ENCODE results near the gene HEYL. TPM values are rescaled to one million over a fixed set of nuclear protein-coding genes. Genes with fewer than 3 reads are reported as not detected.

HEYL gene
- total and polyA plus RNA-seq, 9 donors: 1.8 to 27.2 (median 11.3) TPM

DNA sequence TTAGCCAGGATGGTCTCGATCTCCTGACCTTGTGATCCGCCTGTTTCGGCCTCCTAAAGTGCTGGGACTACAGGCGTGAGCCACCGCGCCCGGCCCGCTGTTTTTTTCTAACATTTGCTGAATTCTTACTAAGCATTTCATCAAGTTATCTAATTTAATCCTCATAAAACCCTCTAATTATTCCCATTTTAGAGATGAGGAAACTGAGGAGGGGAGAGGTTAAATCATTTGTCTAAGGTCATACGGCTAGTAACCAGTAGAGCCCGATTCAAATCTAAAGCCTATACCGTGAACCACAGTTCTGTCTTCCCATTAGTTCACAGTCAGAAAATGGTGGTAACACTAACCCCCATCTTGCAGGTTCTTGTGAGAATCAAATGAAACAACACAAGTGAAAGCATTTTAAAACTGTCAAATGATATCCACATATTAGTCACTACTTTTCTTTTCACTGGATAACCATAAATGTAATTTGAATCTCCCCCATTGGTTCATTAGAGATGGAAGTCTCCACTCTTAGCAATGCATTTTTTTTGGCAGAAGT, 10.6 kb downstream of the HEYL start:
- 96 to 97% (median 96%) methylated on average over 11 of the region's 11 CpGs for WGBS, 3 donors

DNA sequence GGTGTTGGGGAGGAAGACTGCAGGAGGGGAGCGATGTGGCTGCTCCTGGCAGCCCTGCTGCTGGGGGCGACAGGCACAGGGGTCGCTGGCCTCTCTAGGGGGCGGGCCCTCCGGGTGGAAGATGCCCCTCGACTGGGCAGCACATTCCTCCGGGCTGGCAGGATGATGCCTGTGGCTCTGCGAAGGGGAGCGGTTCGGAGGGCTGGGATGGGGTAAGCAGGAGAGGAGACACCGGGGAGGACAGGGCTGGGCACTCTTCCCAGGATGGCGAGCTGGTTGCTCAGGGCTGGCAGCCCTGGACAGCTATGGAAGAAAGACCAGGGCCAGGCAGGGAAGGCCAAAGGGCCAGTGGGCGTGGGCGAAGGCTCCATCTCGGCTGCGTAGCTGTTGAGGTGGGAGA, 12.8 kb downstream of the HEYL start:
- DNase-seq: no peak
- no peak overlapping the region for H3K4me3 ChIP-seq
- H3K36me3 ChIP-seq: no peaks in the 10 kb centered on the region
- no peaks in the 10 kb centered on the region for H3K27me3 ChIP-seq
- WGBS, 3 donors: 73 to 88% (median 85%) methylated on average over 16 of the region's 16 CpGs
- peaks cover 8% of the 10 kb centered on the region for H3K4me1 ChIP-seq (ENCODE audit: insufficient read depth)
- H3K27ac ChIP-seq: no peak overlapping the region
- intact Hi-C loops (cut with DNase I): no loop called here
- H3K9me3 ChIP-seq: no peaks in the 10 kb centered on the region
- TF ChIP-seq POLR2A (IDR thresholded peaks at IDR 0.05): no peak
- TF ChIP-seq, protein P1, sequence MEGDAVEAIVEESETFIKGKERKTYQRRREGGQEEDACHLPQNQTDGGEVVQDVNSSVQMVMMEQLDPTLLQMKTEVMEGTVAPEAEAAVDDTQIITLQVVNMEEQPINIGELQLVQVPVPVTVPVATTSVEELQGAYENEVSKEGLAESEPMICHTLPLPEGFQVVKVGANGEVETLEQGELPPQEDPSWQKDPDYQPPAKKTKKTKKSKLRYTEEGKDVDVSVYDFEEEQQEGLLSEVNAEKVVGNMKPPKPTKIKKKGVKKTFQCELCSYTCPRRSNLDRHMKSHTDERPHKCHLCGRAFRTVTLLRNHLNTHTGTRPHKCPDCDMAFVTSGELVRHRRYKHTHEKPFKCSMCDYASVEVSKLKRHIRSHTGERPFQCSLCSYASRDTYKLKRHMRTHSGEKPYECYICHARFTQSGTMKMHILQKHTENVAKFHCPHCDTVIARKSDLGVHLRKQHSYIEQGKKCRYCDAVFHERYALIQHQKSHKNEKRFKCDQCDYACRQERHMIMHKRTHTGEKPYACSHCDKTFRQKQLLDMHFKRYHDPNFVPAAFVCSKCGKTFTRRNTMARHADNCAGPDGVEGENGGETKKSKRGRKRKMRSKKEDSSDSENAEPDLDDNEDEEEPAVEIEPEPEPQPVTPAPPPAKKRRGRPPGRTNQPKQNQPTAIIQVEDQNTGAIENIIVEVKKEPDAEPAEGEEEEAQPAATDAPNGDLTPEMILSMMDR (IDR thresholded peaks at IDR 0.05): no peak
- TF ChIP-seq EP300 (IDR thresholded peaks at IDR 0.05): no peak

More for the DNA sequence above, 10.6 kb downstream of the HEYL start:
- no peaks in the 10 kb centered on the region for H3K9me3 ChIP-seq
- TF ChIP-seq EP300 (IDR thresholded peaks at IDR 0.05) (no peak), POLR2A (IDR thresholded peaks at IDR 0.05) (no peak)
- TF ChIP-seq, protein P1 (IDR thresholded peaks at IDR 0.05): no peak
- H3K36me3 ChIP-seq: no peaks in the 10 kb centered on the region
- no peak overlapping the region for H3K4me3 ChIP-seq
- no peak overlapping the region for H3K27ac ChIP-seq
- intact Hi-C loops (cut with DNase I): no loop called here
- DNase-seq: no peak
- peaks cover 6% of the 10 kb centered on the region for H3K4me1 ChIP-seq (ENCODE audit: insufficient read depth)
- H3K27me3 ChIP-seq: no peaks in the 10 kb centered on the region

DNA sequence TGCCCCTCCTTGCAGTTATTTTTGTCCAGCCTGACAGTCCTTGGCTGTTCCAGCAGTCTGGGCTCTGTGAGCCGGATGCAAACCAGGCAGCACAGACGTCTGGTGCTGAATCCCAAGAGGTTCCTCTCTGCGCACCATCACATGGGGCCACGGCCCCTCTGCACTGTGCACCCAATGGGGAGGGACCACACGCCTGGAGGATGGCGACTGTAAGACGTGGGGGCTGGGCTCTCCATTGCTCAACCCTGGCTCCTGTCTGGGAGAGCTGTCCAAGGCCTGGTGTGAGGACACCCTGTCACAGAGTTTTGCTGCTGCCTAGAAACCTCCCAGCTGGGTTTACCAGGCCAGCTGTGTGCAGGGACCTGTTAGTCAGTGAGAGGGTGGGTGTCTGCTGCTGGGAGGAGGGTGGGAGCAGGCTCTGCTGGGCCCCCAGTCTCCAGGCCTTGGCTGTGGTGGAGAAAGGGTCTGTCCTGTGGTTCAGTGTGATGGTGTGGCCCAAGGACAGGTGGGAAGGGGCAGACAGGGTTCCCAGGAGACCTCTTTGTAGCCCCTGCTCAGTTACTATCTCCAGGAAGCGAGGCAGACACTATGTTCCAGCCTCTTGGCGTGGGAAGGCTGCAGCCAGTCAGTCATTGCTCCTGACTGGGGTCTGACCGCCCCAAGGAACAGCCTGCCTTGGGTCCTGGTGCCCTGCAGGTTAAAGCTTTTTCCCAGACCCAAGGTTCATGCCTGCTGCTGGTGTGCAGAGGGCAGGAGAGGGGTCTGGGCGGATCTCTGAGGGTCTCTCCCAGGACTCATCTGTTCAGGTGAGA, 13.8 kb downstream of the HEYL start:
- WGBS, 3 donors: 20 to 38% (median 35%) methylated on average over 11 of the region's 11 CpGs
- Histone ChIP-seq H3K4me3 (no peak overlapping the region), H3K27me3 (no peaks in the 10 kb centered on the region), H3K27ac (peak overlapping the region in 1 of 2 donors; percentile 33), H3K9me3 (no peaks in the 10 kb centered on the region), H3K4me1 (ENCODE audit: insufficient read depth) (peaks cover 8% of the 10 kb centered on the region), H3K36me3 (no peaks in the 10 kb centered on the region)
- TF ChIP-seq EP300 (IDR thresholded peaks at IDR 0.05): peak; percentile 73
- TF ChIP-seq, protein P1 (IDR thresholded peaks at IDR 0.05): no peak
- intact Hi-C loops (cut with DNase I): loop anchor here in 1 of 4 donors (2.0 kb wide), 1 partner anchor 27 kb away; no protein-coding TSS in a partner anchor
- DNase-seq: peak; percentile 71 to 90 (median 85)

DNA sequence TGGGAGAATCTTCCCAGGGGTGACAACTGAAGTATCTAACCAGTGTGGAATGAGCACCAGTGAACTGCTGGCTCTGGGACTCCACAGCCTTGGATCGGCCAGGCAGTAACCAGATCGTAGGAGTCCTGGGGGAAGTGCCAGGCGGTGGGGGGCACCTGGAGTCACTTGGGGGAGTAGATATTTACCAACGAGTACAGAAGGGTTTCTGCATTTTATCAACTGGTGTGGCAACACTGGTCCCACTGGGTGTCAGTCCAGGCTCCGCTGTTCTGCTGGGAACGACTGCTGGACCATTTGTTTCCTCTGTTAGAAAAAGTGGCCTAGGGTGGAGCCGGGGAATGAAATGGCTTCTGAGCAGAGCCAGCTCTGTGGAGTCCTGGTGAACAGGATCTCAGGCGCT, 14.4 kb downstream of the HEYL start:
- intact Hi-C loops (cut with DNase I): loop anchor here in 1 of 4 donors (2.0 kb wide), 1 partner anchor 28 kb away; no protein-coding TSS in a partner anchor
- no peaks in the 10 kb centered on the region for H3K36me3 ChIP-seq
- TF ChIP-seq, protein P1 (IDR thresholded peaks at IDR 0.05): no peak
- TF ChIP-seq POLR2A (IDR thresholded peaks at IDR 0.05): no peak
- TF ChIP-seq EP300 (IDR thresholded peaks at IDR 0.05): no peak

More for the DNA sequence above, 14.4 kb downstream of the HEYL start:
- Histone ChIP-seq H3K27ac (peak overlapping the region in 1 of 2 donors; percentile 33), H3K9me3 (no peaks in the 10 kb centered on the region), H3K4me3 (no peak overlapping the region), H3K27me3 (no peaks in the 10 kb centered on the region), H3K4me1 (ENCODE audit: insufficient read depth) (peaks cover 8% of the 10 kb centered on the region)
- no peak for DNase-seq
- WGBS, 3 donors: 35 to 52% (median 43%) methylated on average over 8 of the region's 8 CpGs
